ENCODE measurements around the gene MMP8.

DNA sequence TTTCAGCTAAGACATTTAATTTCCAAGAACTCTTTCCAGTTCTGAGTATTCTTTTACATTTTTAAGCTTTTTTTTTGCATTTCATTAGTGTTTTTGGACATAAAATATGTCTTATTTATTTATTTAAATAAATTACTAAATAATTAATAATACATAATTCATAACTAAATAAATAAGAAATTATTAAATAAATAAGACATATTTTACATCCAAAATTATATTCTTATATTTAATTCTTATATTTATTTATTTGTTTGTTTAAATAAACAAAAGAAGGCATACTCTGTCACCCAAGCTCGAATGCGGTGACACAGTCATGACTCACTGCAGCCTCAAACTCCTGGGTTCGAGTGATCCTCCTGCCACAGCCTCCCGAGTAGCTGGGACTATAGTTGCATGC, 16.1 kb downstream of the MMP8 start:
- TF ChIP-seq, protein P1, sequence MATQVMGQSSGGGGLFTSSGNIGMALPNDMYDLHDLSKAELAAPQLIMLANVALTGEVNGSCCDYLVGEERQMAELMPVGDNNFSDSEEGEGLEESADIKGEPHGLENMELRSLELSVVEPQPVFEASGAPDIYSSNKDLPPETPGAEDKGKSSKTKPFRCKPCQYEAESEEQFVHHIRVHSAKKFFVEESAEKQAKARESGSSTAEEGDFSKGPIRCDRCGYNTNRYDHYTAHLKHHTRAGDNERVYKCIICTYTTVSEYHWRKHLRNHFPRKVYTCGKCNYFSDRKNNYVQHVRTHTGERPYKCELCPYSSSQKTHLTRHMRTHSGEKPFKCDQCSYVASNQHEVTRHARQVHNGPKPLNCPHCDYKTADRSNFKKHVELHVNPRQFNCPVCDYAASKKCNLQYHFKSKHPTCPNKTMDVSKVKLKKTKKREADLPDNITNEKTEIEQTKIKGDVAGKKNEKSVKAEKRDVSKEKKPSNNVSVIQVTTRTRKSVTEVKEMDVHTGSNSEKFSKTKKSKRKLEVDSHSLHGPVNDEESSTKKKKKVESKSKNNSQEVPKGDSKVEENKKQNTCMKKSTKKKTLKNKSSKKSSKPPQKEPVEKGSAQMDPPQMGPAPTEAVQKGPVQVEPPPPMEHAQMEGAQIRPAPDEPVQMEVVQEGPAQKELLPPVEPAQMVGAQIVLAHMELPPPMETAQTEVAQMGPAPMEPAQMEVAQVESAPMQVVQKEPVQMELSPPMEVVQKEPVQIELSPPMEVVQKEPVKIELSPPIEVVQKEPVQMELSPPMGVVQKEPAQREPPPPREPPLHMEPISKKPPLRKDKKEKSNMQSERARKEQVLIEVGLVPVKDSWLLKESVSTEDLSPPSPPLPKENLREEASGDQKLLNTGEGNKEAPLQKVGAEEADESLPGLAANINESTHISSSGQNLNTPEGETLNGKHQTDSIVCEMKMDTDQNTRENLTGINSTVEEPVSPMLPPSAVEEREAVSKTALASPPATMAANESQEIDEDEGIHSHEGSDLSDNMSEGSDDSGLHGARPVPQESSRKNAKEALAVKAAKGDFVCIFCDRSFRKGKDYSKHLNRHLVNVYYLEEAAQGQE (IDR thresholded peaks at IDR 0.05; ENCODE audit: borderline replicate concordance): no peak
- no peak for TF ChIP-seq EZH2 (IDR thresholded peaks at IDR 0.05; ENCODE audit: borderline replicate concordance, insufficient read depth, low read length, poor library complexity, severe bottlenecking)
